ENCODE measurements around the gene BICC1. TPM values are rescaled to one million over a fixed set of nuclear protein-coding genes. Genes with fewer than 3 reads are reported as not detected.

BICC1 gene
- total RNA-seq, 1 donor = 210 TPM

DNA sequence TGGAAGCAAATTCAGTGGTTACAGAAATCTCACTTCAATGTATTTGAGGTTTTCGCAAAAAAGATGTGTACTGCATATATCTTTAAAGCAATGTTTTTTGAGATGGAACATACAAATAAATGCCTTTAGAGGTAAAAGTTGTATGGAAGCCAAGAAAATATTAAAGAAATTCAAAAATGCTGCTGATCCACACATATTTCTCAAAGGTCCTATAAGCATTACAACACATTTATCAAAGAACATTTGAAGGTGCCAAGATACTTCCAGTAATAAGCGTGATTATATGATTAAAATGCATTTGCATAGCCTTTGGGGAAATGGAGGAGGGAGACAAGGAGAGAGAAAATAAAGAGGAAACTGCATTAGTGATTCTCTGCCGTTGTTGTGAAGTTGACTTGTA, 260.1 kb downstream of the BICC1 start:
- no peak overlapping the region for H3K4me3 ChIP-seq (ENCODE audit: insufficient read depth, low read length)
- H3K4me2 ChIP-seq (ENCODE audit: insufficient read depth, low read length) = no peak overlapping the region
- peaks cover 31% of the 10 kb centered on the region for H3K4me1 ChIP-seq (ENCODE audit: insufficient read depth, low read length)
- TF ChIP-seq CTCF (IDR thresholded peaks at IDR 0.05; ENCODE audit: extremely low read depth, low read depth, low read length) = no peak
- H3K36me3 ChIP-seq (ENCODE audit: insufficient read depth, low read length) = no peaks in the 10 kb centered on the region
- no peak overlapping the region for H3K27ac ChIP-seq (ENCODE audit: low read depth, low read length)
- no peak overlapping the region for H2AFZ ChIP-seq (ENCODE audit: low read length)
- peaks cover 14% of the 10 kb centered on the region for H4K20me1 ChIP-seq (ENCODE audit: insufficient read depth, low read length)
- H3K27me3 ChIP-seq (ENCODE audit: insufficient read depth, low read length) = no peaks in the 10 kb centered on the region
- peaks cover 29% of the 10 kb centered on the region for H3K79me2 ChIP-seq (ENCODE audit: insufficient read depth, low read length)
- no peak for DNase-seq (ENCODE audit: insufficient read length, low spot score, missing footprints)
- no peaks in the 10 kb centered on the region for H3K9me3 ChIP-seq (ENCODE audit: low read depth, low read length)

GRCh38 chr10:58773341-58773740, 260.7 kb downstream of the BICC1 start:
- H3K9me3 ChIP-seq (ENCODE audit: low read depth, low read length) = no peaks in the 10 kb centered on the region
- no peak overlapping the region for H3K4me3 ChIP-seq (ENCODE audit: insufficient read depth, low read length)
- no peak for TF ChIP-seq CTCF (IDR thresholded peaks at IDR 0.05; ENCODE audit: extremely low read depth, low read depth, low read length)
- H3K27me3 ChIP-seq (ENCODE audit: insufficient read depth, low read length) = no peaks in the 10 kb centered on the region
- peaks cover 14% of the 10 kb centered on the region for H4K20me1 ChIP-seq (ENCODE audit: insufficient read depth, low read length)
- no peak overlapping the region for H2AFZ ChIP-seq (ENCODE audit: low read length)
- H3K36me3 ChIP-seq (ENCODE audit: insufficient read depth, low read length) = no peaks in the 10 kb centered on the region
- no peak for DNase-seq (ENCODE audit: insufficient read length, low spot score, missing footprints)
- peaks cover 29% of the 10 kb centered on the region for H3K79me2 ChIP-seq (ENCODE audit: insufficient read depth, low read length)
- H3K4me1 ChIP-seq (ENCODE audit: insufficient read depth, low read length) = peaks cover 31% of the 10 kb centered on the region
- H3K27ac ChIP-seq (ENCODE audit: low read depth, low read length) = no peak overlapping the region
- no peak overlapping the region for H3K4me2 ChIP-seq (ENCODE audit: insufficient read depth, low read length)

GRCh38 chr10:58773944-58774343, 261.3 kb downstream of the BICC1 start:
- Histone ChIP-seq H3K4me3 (ENCODE audit: insufficient read depth, low read length) (no peak overlapping the region), H3K27me3 (ENCODE audit: insufficient read depth, low read length) (no peaks in the 10 kb centered on the region), H4K20me1 (ENCODE audit: insufficient read depth, low read length) (peaks cover 14% of the 10 kb centered on the region), H2AFZ (ENCODE audit: low read length) (no peak overlapping the region), H3K36me3 (ENCODE audit: insufficient read depth, low read length) (no peaks in the 10 kb centered on the region), H3K9me3 (ENCODE audit: low read depth, low read length) (no peaks in the 10 kb centered on the region), H3K4me1 (ENCODE audit: insufficient read depth, low read length) (peaks cover 35% of the 10 kb centered on the region), H3K27ac (ENCODE audit: low read depth, low read length) (no peak overlapping the region), H3K4me2 (ENCODE audit: insufficient read depth, low read length) (no peak overlapping the region), H3K79me2 (ENCODE audit: insufficient read depth, low read length) (peaks cover 32% of the 10 kb centered on the region)
- no peak for TF ChIP-seq CTCF (IDR thresholded peaks at IDR 0.05; ENCODE audit: extremely low read depth, low read depth, low read length)
- no peak for DNase-seq (ENCODE audit: insufficient read length, low spot score, missing footprints)

GRCh38 chr10:58775960-58776567, 263.4 kb downstream of the BICC1 start:
- Histone ChIP-seq H3K9me3 (ENCODE audit: low read depth, low read length) (no peaks in the 10 kb centered on the region), H4K20me1 (ENCODE audit: insufficient read depth, low read length) (peaks cover 14% of the 10 kb centered on the region), H3K36me3 (ENCODE audit: insufficient read depth, low read length) (no peaks in the 10 kb centered on the region), H3K4me2 (ENCODE audit: insufficient read depth, low read length) (peak overlapping the region; percentile 31), H3K4me3 (ENCODE audit: insufficient read depth, low read length) (no peak overlapping the region), H3K4me1 (ENCODE audit: insufficient read depth, low read length) (peaks cover 48% of the 10 kb centered on the region), H2AFZ (ENCODE audit: low read length) (no peak overlapping the region), H3K27ac (ENCODE audit: low read depth, low read length) (peak overlapping the region; percentile 0), H3K27me3 (ENCODE audit: insufficient read depth, low read length) (no peaks in the 10 kb centered on the region), H3K79me2 (ENCODE audit: insufficient read depth, low read length) (peaks cover 42% of the 10 kb centered on the region)
- peak; percentile 49 for DNase-seq (ENCODE audit: insufficient read length, low spot score, missing footprints)
- TF ChIP-seq CTCF (IDR thresholded peaks at IDR 0.05; ENCODE audit: extremely low read depth, low read depth, low read length) = no peak

Data from osteoblast (primary cell).